HG02943 (cell line): ENCODE data around the gene HTN1.
"Not testable (repeated sequence)": the region's sequence is repeated elsewhere in the genome, so short reads cannot be mapped to it uniquely, and the experiment has no call there.

Experiments
- ATAC-seq: cut with Tn5 transposase; IDR thresholded peaks from one replicate; pipeline ENCODE4 v1.9.1; 2021; ENCODE audit warnings: mild to moderate bottlenecking, low read depth, moderate library complexity; ENCODE audit not compliant: unreplicated experiment

The HTN1 gene

DNA sequence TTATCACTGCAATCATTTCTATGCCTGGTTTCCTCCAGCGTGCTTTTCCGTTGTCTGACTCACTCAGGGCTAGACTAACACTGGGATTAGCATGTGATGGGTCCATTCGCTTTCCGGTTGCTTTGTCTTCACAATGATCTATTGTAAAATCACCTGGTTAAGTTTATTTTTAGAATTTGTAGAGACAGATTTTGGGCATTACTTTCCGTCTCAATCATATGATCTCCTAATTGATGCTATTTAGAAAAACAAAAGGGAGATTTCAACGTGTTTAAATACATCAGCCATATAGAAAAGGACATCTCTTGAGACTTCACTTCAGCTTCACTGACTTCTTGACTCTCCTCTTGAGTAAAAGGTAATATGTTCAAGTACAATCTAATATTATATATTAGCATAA is at the start of gene HTN1:
TSS of gene HTN1 (plus strand) at position 301 of the 400 bp plus-strand sequence. CDS start 2,639 bp downstream, outside the sequence.
- not testable (repeated sequence) for ATAC-seq

DNA sequence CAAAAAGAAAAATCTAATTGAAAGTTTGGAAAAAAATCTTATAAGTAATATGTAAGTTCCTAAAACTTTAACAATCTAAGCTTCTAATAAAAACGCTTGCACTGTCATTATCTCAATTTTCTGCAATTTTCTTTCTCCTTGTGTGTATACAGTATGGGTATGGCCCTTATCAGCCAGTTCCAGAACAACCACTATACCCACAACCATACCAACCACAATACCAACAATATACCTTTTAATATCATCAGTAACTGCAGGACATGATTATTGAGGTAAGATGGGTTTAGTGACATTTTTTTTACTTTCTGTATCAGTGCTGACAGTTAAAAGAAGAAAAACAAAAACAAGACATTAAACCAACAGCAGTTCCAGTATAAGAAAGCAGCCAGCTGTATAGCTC is 49.5 kb upstream of the HTN1 start:
- no peak for ATAC-seq

DNA sequence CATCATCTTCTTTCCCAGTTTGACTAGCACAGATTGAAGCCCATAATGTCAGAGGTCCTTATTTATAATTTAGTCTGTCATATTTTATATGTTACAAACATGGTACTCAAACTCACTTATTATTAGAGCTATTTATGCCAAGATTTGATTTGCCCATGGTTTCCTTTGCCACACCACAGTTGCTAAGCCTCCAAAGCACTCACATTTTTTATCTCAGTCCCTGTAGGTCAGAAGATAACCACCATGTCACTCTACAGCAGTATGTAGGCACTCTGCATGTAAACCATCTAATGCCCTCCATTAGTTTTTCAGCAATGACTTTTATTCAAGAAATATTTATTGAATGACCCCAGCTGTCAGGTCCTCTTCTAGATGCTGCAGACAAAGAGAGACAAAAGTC is 47.7 kb upstream of the HTN1 start:
- ATAC-seq, result no peak

DNA sequence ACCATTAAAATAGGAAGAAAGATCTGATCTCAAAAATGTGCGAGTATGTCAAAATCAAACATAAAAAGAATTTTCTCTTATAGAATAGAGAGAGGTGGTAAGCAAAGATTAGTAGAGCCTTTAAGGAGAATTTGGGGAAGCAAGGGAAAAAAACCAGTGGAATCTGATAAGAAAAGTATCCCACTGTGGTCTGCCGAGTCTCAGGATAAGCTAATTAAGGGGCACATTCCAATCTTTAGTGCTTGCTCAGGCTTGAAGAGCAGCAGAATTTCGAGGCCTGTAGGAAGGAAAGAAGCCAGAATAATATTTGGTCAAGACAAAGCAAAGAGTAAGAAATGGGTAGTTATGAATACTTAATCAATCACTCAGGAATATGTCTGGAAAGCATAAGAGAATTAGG is 41.5 kb upstream of the HTN1 start:
- no peak for ATAC-seq

- not testable (repeated sequence) for ATAC-seq
Measured at GRCh38 chr4:70019006-70019405, 31.2 kb upstream of the HTN1 start.

GRCh38 chr4:70023218-70023617 is 27.0 kb upstream of the HTN1 start:
- ATAC-seq, result no peak

DNA sequence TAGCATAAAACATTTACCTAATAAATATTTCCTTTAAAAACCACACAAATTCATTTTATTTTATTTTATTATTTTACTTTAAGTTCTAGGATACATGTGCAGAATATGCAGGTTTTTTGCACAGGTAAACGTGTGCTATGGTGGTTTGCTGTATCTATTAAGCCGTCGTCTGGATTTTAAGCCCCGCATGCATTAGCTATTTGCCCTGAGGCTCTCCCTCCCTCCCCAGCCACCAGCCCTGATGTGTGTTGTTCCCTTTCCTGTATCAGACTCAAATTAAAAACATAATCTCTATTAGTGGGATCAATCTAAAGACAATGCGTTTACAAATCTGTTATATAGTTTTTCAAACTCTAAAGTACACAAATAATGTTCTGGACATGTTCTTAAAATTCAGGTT is 23.2 kb upstream of the HTN1 start:
- ATAC-seq, result no peak

DNA sequence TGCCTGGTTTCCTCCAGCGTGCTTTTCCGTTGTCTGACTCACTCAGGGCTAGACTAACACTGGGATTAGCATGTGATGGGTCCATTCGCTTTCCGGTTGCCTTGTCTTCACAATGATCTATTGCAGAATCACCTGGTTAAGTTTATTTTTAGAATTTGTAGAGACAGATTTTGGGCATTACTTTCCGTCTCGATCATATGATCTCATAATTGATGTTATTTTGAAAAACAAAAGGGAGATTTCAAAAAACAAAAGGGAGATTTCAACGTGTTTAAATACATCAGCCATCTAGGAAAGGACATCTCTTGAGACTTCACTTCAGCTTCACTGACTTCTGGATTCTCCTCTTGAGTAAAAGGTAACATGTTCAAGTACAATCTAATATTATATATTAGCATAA is 22.1 kb upstream of the HTN1 start, which contains the start of gene HTN3:
TSS of gene HTN3 (plus strand) at position 301 of the 400 bp plus-strand sequence. CDS start 2,282 bp downstream, outside the sequence.
- ATAC-seq, result not testable (repeated sequence)

DNA sequence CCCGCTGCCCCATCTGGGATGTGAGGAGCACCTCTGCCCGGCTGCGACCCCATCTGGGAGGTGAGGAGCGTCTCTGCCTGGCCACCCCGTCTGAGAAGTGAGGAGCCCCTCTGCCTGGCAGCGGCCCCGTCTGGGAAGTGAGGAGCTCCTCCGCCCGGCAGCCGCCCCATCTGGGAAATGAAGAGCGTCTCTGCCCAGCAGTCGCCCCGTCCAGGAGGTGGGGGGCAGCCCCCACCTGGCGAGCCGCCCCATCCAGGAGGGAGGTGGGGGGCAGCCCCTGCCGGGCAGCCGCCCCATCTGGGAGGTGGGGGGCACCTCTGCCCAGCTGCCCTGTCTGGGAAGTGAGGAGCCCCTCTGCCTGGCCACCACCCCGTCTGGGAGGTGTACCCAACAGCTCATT is 12.7 kb upstream of the HTN1 start:
- ATAC-seq, result not testable (repeated sequence)

DNA sequence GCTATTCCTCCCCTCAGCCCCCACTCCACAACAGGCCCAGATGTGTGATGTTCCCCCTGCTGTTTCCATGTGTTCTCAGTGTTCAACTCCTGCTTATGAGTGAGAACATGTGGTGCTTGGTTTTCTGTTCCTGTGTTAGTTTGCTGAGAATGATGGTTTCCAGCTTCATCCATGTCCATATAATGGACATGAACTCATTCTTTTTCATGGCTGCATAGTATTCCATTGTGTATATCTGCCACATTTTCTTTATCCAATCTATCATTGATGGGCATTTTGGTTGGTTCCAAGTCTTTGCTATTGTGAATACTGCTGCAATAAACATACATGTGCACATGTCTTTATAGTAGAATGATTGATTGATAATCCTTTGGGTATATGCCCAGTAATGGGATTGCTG is 10.3 kb upstream of the HTN1 start:
- ATAC-seq, result not testable (repeated sequence)

GRCh38 chr4:70041652-70042286 is 8.5 kb upstream of the HTN1 start:
- ATAC-seq, result no peak

DNA sequence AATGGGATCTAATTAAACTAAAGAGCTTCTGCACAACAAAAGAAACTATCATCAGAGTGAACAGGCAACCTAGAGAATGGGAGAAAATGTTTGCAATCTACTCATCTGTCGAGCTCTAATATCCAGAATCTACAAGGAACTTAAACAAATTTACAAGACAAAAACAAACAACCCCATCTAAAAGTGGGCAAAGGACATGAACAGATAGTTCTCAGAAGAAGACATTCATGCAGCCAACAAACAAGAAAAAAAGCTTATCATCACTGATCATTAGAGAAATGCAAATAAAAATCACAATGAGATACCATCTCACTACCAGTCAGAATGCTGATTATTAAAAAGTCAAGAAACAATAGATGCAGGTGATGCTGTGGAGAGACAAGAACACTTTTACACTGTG is 6.3 kb downstream of the HTN1 start:
- not testable (repeated sequence) for ATAC-seq

- ATAC-seq, result no peak
Measured at GRCh38 chr4:70057651-70058050, 7.4 kb downstream of the HTN1 start.

DNA sequence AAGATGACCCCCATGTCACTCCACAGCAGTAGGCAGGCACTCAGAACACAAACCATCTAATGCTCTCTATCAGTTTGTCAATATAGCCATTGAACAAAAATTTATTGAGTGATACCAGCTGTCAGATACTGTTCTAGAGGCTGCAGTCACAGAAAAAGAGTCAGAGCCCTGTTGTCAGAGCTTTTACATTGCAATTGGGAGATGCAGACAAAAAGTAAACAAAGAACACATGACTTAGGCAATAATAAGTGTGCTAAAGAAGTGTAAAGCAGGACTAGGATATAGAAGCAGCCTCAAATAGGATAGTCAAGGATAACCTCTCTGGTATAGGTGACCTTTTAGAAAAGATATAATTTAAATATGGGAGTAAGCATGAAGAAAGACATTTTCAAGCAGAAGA is 8.9 kb downstream of the HTN1 start:
- no peak for ATAC-seq

- ATAC-seq, result peak; percentile 95
Measured at GRCh38 chr4:70062000-70062399, 11.8 kb downstream of the HTN1 start.

- no peak for ATAC-seq
Measured at GRCh38 chr4:70080205-70080604, 30.0 kb downstream of the HTN1 start.

DNA sequence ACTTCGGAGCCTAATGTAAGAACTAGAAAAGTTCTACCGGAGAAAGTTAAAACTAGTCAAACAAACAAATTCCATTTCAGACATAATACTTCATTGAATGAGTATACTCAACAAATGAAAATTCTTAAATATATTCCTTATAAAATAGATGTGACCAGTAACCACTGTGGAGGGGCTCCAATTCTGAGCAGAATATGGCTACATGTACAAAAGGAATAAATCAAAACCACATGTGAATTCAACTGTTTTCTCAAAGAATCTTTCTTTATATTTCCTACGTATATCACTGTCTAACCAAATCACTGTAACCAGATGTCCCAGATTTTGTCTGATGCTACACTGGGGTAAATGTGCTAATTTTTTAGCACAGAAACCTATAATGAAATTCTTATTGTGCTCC is 49.0 kb downstream of the HTN1 start:
- no peak for ATAC-seq
